Measurements from ENCODE around the gene DEFB125. TPM values are rescaled to one million over a fixed set of nuclear protein-coding genes. Genes with fewer than 3 reads are reported as not detected.
"Not testable (repeated sequence)": the region's sequence is repeated elsewhere in the genome, so short reads cannot be mapped to it uniquely, and the experiment has no call there.

Gene DEFB125, protein sequence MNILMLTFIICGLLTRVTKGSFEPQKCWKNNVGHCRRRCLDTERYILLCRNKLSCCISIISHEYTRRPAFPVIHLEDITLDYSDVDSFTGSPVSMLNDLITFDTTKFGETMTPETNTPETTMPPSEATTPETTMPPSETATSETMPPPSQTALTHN
- not detected for total RNA-seq

DNA sequence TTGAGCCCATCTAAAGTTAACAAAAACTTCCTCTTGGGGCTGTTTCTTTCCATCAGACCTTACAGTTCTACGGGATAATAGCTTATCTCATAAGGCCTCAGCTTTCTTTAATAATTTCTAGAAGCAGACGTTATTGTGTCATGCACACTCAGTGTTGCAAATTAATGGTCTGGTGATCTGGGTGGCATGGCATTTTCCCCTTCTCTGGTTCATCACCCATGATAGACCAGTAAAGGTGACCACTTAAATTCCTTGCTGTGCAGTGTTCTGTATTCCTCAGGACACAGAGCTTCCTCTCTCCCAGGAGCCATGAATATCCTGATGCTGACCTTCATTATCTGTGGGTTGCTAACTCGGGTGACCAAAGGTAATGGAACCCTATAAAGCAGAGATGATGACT is at the start of gene DEFB125:
TSS of gene DEFB125 (plus strand) at position 272 of the 400 bp plus-strand sequence. CDS start at position 310, 38 bp downstream.
- ChIA-PET POLR2A (no interaction called here), CTCF (no interaction called here)

DNA sequence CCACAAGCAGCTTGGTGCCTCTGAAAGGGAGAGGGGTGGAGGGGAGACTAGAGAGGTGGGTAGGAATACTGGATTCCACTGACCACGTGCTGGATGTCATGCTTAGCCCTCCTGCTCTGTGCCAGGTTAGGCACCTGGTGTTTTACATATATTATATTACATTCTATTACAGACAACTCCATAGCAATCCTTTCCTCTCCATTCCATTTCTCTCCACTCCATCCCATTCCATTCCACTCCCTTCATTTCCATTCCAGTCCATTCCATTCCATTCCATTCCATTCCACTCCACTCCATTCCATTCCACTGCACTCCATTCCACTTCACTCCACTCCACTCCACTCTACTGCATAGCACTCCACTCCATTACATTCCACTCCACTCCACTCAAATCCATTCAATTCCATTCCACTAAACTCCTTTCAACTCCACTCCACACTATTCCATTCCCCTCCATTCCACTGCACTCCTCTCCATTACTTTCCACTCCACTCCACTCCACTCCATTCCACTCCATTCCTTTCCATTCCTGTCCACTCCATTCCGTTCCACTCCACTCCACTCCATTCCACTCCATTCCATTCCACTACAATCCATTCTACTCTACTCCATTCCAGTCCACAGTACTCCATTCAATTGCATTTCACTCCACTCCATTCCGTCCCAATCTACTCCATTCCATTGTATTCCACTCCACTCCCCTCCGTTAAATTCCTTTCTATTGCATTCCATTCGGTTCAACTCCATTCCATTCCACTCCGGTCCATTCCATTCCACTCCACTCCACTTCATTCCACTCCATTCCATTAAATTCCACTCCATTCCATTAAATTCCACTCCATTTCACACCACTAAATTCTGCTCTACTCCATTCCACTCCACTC is 27.2 kb upstream of the DEFB125 start:
- POLR2A ChIA-PET, result no interaction called here
- CTCF ChIA-PET, result no interaction called here

DNA sequence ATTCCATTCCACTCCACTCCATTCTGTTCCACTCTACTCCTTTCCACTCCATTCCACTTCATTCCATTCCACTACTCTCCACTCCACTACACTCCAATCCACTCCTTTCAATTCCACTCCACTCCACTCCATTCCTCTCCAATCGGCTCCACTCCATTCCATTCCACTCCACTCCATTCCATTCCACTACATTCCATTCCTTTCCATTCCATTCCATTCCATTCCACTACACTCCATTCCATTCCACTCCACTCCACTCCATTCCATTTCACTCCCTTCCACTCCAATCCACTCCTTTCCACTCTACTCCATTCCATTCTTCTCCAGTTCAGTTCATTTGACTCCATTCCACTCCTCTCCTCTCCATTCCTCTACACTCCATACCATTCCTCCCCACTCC is 26.2 kb upstream of the DEFB125 start:
- POLR2A ChIA-PET, result no interaction called here
- CTCF ChIA-PET, result no interaction called here

DNA sequence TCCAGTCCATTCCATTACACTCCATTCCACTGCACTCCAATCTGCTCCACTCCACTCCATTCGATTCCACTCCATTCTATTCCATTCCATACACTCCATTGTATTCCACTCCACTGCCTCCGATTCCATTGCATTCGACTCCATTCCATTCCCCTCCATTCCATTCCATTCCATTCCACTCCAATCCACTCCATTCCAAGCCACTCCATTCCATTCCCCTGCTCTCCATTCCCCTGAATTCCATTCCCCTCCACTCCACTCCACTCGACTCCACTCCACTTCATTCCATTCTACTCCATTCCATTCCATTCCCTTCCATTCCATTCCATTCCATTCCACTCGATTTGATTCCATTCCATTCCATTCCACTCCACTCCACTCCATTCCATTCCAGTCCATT is 25.7 kb upstream of the DEFB125 start:
- POLR2A ChIA-PET, result no interaction called here
- CTCF ChIA-PET, result no interaction called here

DNA sequence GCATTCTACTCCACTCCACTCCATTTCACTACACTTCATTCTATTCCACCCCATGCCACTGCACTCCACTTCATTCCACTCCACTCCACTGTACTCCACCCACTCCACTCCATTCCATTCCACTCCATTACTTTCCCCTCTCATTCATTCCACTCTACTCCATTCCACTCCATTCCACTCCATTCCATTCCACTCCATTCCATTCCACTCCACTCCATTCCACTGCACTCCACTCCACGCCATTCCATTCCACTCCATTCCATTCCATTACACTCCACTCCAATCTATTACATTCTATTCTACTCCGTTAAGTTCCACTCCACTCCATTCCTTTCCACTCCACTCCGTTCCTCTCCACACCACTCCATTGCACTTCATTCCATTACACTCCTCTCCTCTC is 25.0 kb upstream of the DEFB125 start:
- ChIA-PET CTCF (no interaction called here), POLR2A (no interaction called here)

DNA sequence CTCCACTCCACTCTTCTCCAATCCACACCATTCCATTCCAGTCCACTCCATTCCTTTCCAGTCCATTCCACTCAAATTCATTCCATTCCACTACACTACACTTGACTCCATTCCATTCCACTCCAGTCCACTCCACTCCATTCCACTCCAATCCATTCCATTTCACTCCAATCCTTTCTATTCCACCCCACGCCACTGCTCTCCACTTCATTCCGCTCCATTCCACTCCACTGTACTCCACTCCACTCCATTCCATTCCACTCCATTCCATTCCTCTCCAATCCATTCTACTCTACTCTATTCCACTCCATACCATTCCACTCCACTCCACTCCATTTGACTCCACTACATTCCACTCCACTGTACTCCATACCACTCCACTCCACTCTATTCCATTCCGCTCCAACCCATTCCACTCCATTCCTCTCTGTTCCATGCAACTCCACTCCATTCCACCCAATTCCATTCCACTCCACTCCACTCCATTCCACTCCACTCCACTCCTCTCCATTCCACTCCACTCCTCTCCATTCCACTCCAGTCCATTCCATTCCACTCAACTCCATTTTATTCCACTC is 23.4 kb upstream of the DEFB125 start:
- CTCF ChIA-PET, result no interaction called here
- POLR2A ChIA-PET, result no interaction called here

DNA sequence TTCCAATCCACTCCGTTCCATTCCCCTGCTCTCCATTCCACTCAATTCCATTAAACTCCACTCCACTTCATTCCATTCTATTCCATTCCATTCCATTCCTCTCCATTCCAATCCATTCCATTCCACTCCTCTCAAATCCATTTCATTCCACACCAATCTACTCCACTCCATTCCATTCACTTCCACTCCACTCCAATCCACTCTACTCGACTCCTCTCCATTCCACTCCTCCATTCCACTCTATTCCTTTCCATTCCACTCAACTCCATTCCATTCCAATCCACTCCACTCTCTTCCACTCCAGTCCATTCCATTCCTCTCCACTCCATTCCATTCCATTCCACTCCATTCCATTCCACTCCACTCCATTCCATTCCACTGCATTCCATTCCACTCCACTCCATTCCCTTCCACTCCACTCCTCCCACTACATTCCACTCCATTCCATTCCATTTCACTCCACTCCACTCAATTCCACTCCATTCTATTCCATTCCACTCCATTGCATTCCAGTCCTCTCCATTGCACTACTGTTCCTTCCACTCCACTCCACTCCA is 22.6 kb upstream of the DEFB125 start:
- ChIA-PET CTCF (no interaction called here), POLR2A (no interaction called here)

DNA sequence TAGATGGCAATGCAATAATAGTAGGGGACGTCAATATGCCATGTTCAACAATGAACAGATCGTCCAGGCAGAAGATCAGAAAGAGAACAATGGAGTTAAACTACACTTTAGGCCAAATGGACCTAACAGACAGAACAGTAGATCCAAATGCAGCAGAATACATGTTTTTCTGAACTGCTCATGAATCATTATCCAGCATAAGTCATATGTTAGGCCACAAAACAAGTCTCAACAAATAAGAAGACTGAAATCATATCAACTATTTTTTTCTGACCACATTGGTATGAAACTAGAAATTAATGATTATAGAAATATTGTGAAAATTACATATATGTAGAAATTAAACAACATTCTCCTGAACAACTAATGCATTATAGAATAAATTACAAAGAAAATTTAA is 10.2 kb upstream of the DEFB125 start:
- POLR2A ChIA-PET, result no interaction called here
- CTCF ChIA-PET, result no interaction called here

DNA sequence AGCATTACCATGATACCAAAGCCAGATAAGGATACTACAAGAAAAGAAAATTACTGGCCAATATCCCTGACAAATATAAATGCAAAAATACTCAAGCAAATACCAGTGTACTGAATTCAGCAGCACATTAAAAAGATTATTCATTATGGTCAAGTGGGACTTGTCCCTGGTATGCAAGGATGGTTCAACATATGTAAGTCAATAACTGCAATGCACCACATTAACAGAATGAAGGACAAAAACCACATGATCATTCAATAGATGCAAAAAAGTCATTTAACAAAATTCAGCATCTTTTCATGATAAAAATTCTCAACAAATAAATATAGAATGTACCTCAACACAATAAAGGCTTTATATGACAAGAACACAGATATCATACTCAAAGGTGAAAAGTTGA is 9.1 kb upstream of the DEFB125 start:
- POLR2A ChIA-PET, result no interaction called here
- CTCF ChIA-PET, result no interaction called here

DNA sequence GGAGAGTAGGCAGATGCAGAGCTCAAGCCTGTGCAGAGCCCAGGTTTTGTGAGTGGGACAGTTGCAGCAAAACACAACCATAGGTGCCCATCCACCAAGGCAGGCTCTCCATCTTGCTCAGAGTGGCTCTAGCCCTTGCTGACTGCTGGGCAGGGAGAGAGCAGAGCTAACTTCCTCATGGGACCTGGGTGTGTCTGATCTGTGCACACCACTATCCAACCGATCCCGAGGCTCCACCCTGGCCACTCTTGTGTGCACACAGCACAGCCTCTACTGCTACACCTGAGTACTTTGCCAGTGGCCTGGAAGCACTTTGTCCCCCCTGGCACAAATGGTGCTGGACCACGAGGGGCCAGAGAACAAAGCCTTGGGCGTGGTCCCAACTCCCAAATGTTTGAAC is 7.9 kb upstream of the DEFB125 start:
- ChIA-PET POLR2A (no interaction called here), CTCF (no interaction called here)

DNA sequence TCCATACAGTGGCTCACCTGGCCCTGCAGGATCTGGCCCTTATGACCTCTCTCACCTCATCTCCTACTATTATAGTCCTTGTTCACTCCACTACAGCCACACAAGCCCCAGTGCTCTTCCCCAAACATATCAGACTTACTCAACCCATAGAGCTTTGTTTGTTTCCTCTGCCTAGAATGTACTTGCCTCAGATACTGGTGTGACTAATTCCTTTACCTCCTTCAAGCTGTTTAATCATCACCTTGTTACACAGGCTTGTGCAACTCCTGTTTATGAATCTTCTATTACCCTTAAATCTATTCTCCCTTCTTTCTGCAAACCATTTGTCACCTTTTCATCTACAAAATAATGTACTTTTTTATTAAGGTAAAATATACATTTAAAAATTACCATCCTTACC is 3.2 kb downstream of the DEFB125 start:
- ChIA-PET CTCF (no interaction called here), POLR2A (interaction anchor here (0.9 kb wide), 1 partner anchor 147 kb away, joined by 3 read pairs; no protein-coding TSS in a partner anchor)

DNA sequence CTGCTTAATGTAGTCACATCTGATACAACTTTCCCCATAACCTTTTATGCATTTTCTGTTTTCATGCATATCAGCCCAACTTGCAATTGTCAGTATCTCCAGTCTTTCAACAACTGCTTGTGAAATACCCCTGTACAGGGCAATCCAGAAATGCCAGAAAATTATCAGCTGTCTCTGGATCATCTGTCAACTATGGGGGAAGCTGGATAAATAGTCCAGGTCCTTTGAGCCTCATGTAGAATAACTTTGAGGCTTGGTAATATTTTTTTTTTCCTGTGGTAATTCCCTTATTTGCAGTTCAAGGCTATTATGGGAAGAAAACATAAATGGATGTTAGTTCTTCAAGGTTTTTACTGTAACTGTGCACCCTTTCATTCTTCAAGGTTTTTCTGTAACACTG is 6.2 kb downstream of the DEFB125 start:
- CTCF ChIA-PET, result no interaction called here
- POLR2A ChIA-PET, result no interaction called here

DNA sequence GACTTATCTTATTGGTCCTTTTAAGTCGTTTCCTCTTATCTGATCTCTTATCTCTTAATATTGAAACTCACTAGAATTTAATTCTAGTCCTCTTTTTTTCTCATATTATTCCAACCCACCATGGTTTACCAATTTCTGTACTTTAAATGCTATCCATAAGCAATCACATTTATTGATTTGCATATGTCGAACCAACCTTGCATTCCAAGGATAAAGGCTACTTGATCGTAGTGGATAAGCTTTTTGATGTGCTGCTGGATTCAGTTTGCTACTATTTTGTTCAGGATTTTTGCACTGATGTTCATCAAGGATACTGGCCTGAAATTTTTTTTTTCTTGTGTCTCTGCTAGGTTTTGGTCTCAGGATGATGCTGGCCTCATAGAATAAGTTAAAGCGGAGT is 7.7 kb downstream of the DEFB125 start:
- ChIA-PET CTCF (no interaction called here), POLR2A (no interaction called here)

DNA sequence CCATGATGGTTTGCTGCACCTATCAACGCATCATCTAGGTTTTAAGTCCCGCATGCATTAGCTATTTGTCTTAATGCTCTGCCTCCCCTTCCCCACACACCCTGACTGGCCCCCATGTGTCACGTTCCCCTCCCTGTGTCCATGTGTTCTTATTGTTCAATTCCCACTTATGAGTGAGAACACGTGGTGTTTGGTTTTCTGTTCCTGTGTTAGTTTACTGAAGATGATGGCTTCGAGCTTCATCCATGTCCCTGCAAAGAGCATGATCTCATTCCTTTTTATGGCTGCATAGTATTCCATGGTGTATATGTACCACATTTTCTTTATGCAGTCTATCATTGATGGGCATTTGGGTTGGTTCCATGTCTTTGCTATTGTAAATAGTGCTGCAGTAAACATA is 10.2 kb downstream of the DEFB125 start:
- POLR2A ChIA-PET, CTCF ChIA-PET: not testable (repeated sequence)

DNA sequence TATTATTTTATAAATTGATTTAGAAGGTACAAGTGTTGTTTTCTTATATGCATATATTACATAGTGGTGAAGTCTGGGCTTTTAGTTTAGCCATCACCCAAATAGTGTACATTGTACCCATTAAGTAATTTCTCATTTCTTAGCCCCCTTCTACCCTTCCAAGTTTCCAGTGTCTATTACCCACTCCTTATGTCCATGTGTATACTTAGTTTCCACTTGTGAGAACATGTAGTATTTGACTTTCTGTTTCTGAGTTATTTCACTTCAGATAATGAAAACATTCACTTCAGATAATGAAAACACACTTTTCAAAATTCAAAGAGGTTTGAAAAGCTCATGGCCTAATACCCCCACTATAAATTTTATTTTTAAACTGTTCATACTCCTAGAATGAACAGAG is 14.5 kb downstream of the DEFB125 start:
- POLR2A ChIA-PET, result no interaction called here
- CTCF ChIA-PET, result no interaction called here

DNA sequence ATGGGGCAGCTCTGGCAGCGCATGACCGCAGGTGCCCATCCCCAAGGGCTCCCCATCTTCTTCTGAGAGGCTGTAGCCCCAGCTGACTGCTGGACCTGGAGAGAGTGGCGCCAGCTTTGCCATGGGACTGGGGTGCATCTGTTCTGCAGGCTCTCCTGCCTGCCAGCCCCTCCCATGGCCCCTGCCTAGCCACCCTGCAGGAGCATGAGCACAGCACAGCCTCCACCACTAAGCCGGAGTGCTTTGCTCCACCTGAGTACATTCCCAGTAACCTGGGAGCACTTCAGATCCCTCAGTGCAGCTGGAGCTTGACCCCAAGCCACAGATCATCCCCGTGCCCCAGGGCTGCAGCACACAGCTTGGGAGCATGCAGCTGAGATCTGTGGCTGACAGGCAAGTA is 16.0 kb downstream of the DEFB125 start:
- ChIA-PET POLR2A (no interaction called here), CTCF (interaction anchor here (0.5 kb wide), 1 partner anchor 715 kb away, joined by 4 read pairs; no protein-coding TSS in a partner anchor)

DNA sequence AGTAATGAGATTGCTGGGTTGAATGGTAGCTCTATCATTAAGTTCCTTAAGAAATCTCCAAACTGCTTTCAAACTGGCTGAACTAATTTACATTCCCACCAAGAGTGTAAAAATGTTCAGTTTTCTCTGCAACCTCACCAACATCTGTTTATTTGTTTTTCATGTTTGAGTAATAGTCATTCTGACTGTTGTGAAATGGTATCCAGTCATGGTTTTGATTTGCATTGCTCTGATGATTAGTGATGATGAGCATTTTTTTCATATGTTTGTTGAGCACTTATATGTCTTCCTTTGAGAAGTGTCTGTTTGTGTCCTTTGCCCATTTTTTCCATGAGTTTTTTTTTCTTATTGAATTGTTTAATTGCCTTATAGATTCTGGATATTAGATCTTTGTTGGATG is 24.9 kb downstream of the DEFB125 start:
- ChIA-PET CTCF (no interaction called here), POLR2A (no interaction called here)

DNA sequence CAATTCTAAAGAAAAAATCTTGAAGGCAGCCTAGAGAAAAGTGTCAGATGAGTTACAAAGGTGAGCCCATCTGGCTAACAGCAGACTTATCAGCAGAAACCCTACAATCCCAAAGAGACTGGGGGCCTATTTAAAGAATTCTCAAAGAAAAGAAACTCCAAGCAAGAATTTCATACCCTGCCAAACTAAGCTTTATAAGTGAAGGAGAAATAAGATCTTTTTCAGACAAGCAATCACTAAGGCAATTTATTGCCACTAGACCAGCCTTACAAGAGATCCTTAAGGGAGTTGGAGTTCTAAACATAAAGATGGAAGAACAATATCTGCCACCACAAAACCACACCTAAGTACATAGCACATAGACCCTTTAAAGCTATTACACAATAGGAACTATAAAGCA is 30.0 kb downstream of the DEFB125 start:
- ChIA-PET CTCF (no interaction called here), POLR2A (no interaction called here)

DNA sequence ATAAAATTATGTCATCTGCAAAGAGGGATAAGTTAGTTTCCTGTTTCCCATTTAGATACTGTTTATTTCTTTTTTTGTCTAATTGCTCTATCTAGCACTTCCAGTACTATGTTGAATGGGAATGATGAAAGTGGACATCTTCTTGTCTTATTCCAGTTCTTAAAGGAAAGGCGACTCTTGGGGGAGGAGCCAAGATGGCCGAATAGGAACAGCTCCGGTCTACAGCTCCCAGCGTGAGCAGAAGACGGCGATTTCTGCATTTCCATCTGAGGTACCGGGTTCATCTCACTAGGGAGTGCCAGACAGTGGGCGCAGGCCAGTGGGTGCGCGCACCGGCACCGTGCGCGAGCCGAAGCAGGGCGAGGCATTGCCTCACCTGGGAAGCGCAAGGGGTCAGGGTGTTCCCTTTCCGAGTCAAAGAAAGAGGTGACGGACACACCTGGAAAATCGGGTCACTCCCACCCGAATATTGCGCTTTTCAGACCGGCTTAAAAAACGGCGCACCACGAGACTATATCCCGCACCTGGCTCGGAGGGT is 42.4 kb downstream of the DEFB125 start:
- CTCF ChIA-PET, POLR2A ChIA-PET: not testable (repeated sequence)

DNA sequence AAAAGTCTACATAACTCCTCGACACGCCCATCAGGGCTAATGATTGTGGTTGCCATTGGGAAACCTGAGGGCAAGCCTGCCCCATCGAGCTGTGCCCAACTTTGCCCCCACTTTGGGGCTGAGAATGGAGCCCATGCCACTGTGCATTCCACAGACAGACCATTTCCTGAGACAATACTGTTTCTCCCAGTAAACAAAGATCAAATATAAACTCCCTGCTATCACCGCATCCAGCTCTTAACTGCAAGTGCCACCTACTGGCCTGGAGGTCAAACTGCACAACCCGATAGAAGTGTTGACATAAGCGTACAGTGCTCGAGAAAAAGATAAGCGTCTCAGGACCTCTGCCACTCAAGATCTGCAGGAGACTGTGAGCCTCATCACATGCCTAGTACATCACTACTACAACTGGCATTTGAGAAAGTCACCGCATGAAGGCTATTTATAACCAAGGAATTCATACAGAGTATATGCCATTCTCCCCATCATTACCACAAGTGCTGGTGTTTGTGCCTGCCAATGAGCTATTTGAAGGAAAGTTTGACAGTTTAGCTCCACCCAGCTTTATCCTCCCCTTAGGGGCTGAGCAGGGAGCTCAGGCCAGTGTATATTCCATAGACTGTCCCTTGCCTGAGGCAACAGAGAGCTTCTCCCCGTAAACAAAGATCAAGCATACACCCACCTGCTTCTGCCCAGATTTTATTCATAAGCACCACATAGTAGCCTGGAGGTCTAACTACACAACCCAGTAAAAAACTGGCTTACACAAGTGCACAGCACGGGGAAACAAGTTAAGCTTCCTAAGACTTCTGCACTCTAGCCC is 50.4 kb downstream of the DEFB125 start:
- ChIA-PET POLR2A (no interaction called here), CTCF (no interaction called here)

Data from activated CD8-positive, alpha-beta memory T cell treated with anti-CD3 and anti-CD28 coated beads for 36 hours (primary cell).